ENCODE measurements around the gene NRARP.

The NRARP gene

GRCh38 chr9:137321726-137322361, 19.8 kb upstream of the NRARP start:
- no peak for DNase-seq (ENCODE audit: low spot score)

DNA sequence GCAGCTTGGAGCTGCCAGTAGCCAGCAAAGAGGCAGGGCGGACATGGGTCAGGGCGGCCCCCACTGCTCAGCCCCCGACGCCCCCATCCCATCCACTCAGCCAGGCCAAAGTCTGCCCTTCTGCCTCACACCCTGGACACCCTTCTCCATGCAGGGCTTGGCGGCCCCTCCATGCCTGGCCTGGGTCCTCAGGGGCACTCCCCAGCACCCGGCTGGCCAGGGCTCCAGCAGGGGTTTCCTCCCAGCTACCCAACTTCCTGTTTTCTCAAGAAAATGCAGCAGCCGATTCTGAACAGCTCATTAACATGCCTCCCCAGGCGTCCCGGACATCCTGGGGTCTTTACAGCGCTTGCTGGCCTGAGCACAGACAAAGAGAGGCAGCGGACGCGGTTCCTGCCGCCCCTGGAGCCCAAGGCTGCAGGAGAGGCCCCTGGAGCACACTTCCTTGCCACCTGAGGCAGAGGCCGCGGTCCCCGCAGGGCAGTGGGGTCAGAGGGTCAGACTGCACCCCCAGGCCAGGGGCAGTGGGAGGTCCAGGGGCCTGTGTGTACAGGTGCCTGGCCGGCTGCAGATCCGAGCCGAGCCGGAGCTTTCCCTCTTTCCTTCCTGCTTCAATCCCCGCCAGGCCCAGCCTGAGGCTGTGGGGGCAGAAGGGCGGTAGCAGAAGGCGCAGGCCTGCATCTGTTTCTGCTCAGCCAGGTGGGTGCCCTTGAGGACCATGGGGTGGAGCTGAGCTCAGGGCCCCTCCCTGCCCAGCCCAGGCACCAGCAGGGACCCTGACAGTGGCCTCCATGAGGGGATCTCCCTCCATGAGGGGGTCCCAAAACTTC, 18.7 kb upstream of the NRARP start:
- no peak for DNase-seq (ENCODE audit: low spot score)

DNA sequence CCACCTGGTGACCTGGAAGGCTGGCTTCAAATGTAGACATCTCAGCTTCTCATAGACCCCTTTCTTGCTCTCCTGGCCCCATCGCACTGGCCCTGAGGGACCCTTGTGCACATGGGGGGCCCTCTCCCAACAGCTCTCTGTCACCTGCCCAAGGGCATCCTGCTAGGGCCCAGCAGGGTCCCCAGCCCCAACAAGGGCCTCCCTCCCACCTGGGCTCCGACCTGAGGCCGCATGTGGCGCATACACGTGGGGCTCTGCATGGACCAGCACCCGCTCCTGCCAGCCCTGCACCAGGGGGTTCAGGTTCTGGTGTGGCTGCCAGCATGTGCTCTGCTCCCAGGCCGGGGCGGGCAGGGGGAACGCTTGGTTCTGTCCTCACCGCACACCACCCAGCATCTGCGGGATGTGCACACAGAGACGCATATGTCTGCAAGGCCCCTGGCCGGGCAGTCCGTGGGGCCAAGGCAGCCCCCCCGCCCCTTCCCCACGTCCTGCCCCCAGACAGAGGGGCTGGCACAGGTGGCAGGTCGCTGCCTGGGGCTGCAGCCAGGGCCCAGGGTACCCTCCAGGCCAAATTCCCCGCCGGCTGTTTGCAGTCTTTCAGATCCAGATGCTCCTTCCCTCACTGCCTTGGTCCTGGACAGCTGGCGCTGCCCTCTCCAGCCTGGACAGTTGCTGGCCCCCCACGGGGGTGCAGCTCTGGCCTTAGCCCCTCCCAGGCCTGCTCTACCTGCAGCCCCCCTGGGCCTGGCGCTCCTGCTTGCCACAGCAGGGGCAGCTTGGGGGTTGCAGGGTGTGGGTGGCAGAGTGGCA, 17.9 kb upstream of the NRARP start:
- no peak for DNase-seq (ENCODE audit: low spot score)

GRCh38 chr9:137319011-137319738, 17.1 kb upstream of the NRARP start:
- DNase-seq (ENCODE audit: low spot score): no peak

GRCh38 chr9:137318602-137319001, 16.5 kb upstream of the NRARP start:
- DNase-seq (ENCODE audit: low spot score): no peak

DNA sequence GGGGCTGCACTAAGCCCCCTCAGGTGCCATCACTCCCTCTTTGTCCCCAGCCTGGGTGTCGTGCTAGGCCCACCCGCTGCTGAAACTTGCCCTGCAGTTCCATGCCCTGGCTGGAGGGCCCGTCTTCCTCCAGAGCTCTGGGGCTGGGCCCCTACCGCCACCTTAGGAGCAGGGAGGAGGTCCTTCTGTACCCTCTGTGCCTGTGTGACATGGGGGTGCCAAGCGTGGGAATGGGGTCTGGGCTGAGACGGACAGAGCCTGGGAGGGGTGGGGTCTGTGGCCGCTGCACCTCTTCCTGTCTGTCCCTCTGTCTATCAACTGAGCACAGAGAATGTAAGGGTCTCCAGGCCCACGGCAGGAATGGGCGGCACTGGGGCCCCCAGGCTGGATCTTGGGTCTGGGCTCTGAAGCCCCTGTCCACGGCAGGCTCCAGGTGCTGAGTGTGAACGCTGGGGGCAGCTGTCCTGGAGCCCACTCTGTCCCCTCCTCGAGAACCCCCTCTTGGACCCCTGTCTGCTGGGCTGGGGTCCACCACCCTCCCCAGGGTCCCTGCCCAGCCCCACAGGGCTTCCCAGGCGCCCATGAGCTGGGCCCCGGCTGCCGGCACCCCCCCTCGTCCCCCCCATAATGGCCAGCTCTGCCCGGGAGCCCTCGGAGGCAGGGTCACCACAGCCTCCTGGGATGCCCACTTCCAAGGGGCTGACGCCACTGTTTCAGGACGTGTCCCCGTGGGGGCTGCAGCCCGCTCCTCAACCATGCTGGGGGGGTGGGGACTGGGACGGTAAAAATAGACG, 15.8 kb upstream of the NRARP start:
- no peak for DNase-seq (ENCODE audit: low spot score)

DNA sequence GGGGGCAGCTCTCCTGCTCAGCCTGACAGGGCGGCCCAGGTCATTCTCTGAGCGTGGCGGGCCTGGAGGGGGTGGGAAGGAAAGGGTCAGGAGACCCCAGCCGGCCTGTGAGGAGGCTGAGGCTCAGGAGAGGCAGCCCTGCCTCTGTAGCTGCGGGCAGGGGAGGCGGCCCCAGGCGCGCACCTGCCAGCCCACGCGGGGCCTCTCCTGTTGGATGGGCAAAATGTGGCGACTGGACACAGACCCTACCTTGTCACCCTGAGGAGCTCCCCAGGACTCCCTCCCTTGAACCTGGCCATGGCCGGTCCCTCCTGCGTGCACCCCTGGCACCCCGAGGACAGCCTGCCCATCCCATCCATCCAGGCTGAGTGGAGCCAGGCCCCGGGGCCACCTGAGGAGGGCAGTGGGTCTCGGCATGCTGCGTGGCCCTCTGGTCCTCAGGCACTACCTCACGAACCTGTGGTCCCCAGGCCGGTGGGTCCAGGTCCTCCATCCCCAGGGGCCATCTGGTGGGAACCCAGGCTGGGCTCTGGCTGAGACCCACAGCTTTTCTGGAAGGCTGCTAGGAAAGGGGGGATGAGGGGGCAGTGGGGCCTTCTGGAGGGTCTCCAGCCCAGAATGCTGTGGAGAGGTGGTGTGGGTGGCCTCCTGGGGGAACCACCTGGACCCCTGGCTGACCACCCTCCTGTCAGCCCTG, 15.1 kb upstream of the NRARP start:
- DNase-seq (ENCODE audit: low spot score): no peak

GRCh38 chr9:137316012-137316981, 14.2 kb upstream of the NRARP start:
- no peak for DNase-seq (ENCODE audit: low spot score)

DNA sequence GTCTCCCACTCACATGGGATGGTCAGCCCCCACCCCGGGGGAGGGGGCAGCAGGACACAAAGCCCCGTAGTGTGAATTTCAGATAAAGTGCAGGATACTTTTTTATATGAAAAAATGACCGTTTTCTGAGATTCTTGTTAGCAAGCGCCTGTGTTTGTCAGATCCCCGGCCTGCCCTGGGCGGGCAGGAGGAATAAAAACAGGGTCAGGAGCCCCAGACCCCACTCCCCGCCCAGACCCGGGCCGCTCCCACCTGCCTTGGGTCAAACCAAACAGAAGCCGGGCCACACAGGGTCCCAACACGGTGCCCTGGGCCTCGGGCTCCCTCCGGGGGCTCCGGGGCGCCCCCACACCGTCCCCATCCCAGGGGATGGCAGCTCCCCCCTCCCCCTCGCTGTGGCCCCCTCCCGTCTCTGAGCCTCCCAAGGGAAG, 13.5 kb upstream of the NRARP start:
- no peak for DNase-seq (ENCODE audit: low spot score)

- no peak for DNase-seq (ENCODE audit: low spot score)
Observed at GRCh38 chr9:137314561-137315560, 12.8 kb upstream of the NRARP start.

DNA sequence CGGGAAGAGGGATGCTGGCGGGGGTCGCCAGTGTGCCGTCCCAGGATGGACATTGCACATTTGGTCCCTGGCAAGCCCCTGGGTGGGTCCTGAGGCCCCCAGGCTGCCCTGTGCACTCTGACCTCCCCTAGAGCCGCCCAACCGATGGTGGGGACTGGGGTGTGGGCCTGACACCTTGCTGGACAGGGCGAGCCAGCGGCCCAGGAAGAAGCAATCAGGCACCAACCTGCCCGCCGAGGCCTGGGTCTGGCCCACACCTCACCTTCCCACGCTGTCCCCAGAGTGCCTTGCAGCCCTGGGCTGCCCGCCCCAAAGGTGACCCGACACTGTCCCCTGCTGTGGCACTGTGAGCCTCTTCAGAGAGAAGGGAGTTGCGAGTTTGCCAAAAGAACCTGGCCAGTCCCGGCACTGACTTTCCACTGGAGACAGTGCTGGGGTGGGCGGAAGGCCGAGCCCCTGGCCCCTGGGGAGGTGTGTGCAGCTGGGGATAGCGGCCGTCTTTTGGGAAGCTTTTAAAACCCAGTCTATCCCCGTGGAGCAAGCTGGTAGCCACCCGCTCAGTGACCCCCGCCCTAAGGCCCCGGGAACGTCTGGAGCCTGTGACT, 12.0 kb upstream of the NRARP start:
- no peak for DNase-seq (ENCODE audit: low spot score)

- no peak for DNase-seq (ENCODE audit: low spot score)
Observed at GRCh38 chr9:137313326-137313936, 11.4 kb upstream of the NRARP start.

- DNase-seq (ENCODE audit: low spot score): no peak
Observed at GRCh38 chr9:137312852-137313325, 10.8 kb upstream of the NRARP start.

- DNase-seq (ENCODE audit: low spot score): no peak
Observed at GRCh38 chr9:137311986-137312851, 10.1 kb upstream of the NRARP start.

- peak; percentile 36 for DNase-seq (ENCODE audit: low spot score)
Observed at GRCh38 chr9:137311171-137311985, 9.3 kb upstream of the NRARP start.
